Measurements from ENCODE around the gene ATL3. TPM values are rescaled to one million over a fixed set of nuclear protein-coding genes. Genes with fewer than 3 reads are reported as not detected.

The ATL3 gene
- total RNA-seq, 2 experiments from 2014 or later, result 23.2 to 37.9 TPM

GRCh38 chr11:63719987-63720386 lies 48.8 kb upstream of the ATL3 start:
- no peak overlapping the region for H3K4me2 ChIP-seq (ENCODE audit: low read length)
- no peak for DNase-seq (ENCODE audit: low spot score)
- peaks cover 18% of the 10 kb centered on the region; the same call in 1 of the 2 replicates for H3K36me3 ChIP-seq (ENCODE audit: insufficient read depth, low read length)
- H3K9me3 ChIP-seq (ENCODE audit: low read length), result no peaks in the 10 kb centered on the region
- intact Hi-C loops (cut with micrococcal nuclease; ENCODE audit: unreplicated experiment), result no loop called here
- BruUV-seq (replicated peaks), result no TSS peak
- ChIA-PET POLR2A (no interaction called here), CTCF (ENCODE audit: unreplicated experiment) (no interaction called here)
- H3K4me1 ChIP-seq (ENCODE audit: insufficient read depth, low read length, poor library complexity, severe bottlenecking), result no peaks in the 10 kb centered on the region
- H3K4me3 ChIP-seq (ENCODE audit: low read depth, low read length, poor library complexity, severe bottlenecking), result no peak overlapping the region
- no peak for TF ChIP-seq EZH2phosphoT487 (IDR thresholded peaks at IDR 0.05; ENCODE audit: borderline replicate concordance, low read depth, low read length)
- TF ChIP-seq, protein P1, sequence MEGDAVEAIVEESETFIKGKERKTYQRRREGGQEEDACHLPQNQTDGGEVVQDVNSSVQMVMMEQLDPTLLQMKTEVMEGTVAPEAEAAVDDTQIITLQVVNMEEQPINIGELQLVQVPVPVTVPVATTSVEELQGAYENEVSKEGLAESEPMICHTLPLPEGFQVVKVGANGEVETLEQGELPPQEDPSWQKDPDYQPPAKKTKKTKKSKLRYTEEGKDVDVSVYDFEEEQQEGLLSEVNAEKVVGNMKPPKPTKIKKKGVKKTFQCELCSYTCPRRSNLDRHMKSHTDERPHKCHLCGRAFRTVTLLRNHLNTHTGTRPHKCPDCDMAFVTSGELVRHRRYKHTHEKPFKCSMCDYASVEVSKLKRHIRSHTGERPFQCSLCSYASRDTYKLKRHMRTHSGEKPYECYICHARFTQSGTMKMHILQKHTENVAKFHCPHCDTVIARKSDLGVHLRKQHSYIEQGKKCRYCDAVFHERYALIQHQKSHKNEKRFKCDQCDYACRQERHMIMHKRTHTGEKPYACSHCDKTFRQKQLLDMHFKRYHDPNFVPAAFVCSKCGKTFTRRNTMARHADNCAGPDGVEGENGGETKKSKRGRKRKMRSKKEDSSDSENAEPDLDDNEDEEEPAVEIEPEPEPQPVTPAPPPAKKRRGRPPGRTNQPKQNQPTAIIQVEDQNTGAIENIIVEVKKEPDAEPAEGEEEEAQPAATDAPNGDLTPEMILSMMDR (conservative IDR thresholded peaks at IDR 0.05; ENCODE audit: low read length), result no peak
- H3K79me2 ChIP-seq (ENCODE audit: insufficient read depth, low read depth, low read length), result peaks cover 14% of the 10 kb centered on the region; the same call in 1 of the 2 replicates
- no peak overlapping the region for H2AFZ ChIP-seq (ENCODE audit: low read length)
- H4K20me1 ChIP-seq (ENCODE audit: insufficient read depth, low read length), result peaks cover 19% of the 10 kb centered on the region
- H3K27ac ChIP-seq (ENCODE audit: low read depth, low read length, poor library complexity, severe bottlenecking), result no peak overlapping the region
- no peaks in the 10 kb centered on the region for H3K9me2 ChIP-seq (ENCODE audit: insufficient read depth, low read length)

DNA sequence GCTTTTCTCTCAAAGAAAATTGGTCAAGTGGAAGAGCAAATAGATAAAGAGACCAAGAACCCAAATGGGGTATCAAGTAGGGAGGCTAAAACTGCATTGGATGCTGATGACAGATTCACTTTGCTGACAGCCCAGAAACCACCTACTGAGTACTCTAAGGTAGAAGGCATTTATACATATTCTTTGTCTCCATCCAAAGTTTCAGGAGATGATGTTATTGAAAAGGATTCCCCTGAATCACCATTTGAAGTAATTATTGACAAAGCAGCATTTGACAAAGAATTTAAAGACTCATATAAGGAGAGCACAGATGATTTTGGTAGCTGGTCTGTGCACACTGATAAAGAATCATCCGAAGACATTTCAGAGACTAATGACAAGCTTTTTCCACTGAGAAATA lies 47.8 kb upstream of the ATL3 start:
- ChIA-PET CTCF (ENCODE audit: unreplicated experiment) (no interaction called here), POLR2A (no interaction called here)
- no peaks in the 10 kb centered on the region for H3K9me2 ChIP-seq (ENCODE audit: insufficient read depth, low read length)
- H3K36me3 ChIP-seq (ENCODE audit: insufficient read depth, low read length), result peaks cover 19% of the 10 kb centered on the region; the same call in 1 of the 2 replicates
- H3K4me2 ChIP-seq (ENCODE audit: low read length), result no peak overlapping the region
- no peak overlapping the region for H3K27ac ChIP-seq (ENCODE audit: low read depth, low read length, poor library complexity, severe bottlenecking)
- peaks cover 19% of the 10 kb centered on the region for H4K20me1 ChIP-seq (ENCODE audit: insufficient read depth, low read length)
- H2AFZ ChIP-seq (ENCODE audit: low read length), result no peak overlapping the region
- H3K4me3 ChIP-seq (ENCODE audit: low read depth, low read length, poor library complexity, severe bottlenecking), result no peak overlapping the region
- TF ChIP-seq EZH2phosphoT487 (IDR thresholded peaks at IDR 0.05; ENCODE audit: borderline replicate concordance, low read depth, low read length), result no peak
- TF ChIP-seq, protein P1 (conservative IDR thresholded peaks at IDR 0.05; ENCODE audit: low read length), result no peak
- no TSS peak for BruUV-seq (replicated peaks)
- intact Hi-C loops (cut with micrococcal nuclease; ENCODE audit: unreplicated experiment), result no loop called here
- peaks cover 21% of the 10 kb centered on the region for H3K79me2 ChIP-seq (ENCODE audit: insufficient read depth, low read depth, low read length)
- H3K4me1 ChIP-seq (ENCODE audit: insufficient read depth, low read length, poor library complexity, severe bottlenecking), result no peaks in the 10 kb centered on the region
- H3K9me3 ChIP-seq (ENCODE audit: low read length), result no peaks in the 10 kb centered on the region
- DNase-seq (ENCODE audit: low spot score), result no peak

GRCh38 chr11:63716046-63716445 lies 44.9 kb upstream of the ATL3 start:
- no TSS peak for BruUV-seq (replicated peaks)
- TF ChIP-seq, protein P1 (conservative IDR thresholded peaks at IDR 0.05; ENCODE audit: low read length), result no peak
- no peak for TF ChIP-seq EZH2phosphoT487 (IDR thresholded peaks at IDR 0.05; ENCODE audit: borderline replicate concordance, low read depth, low read length)

More at GRCh38 chr11:63716046-63716445, 44.9 kb upstream of the ATL3 start:
- H3K36me3 ChIP-seq (ENCODE audit: insufficient read depth, low read length), result peaks cover 22% of the 10 kb centered on the region; the same call in 1 of the 2 replicates
- H3K4me2 ChIP-seq (ENCODE audit: low read length), result no peak overlapping the region
- DNase-seq (ENCODE audit: low spot score), result no peak
- peaks cover 14% of the 10 kb centered on the region; the same call in 1 of the 2 replicates for H4K20me1 ChIP-seq (ENCODE audit: insufficient read depth, low read length)
- no peaks in the 10 kb centered on the region for H3K9me2 ChIP-seq (ENCODE audit: insufficient read depth, low read length)
- no peak overlapping the region for H3K4me3 ChIP-seq (ENCODE audit: low read depth, low read length, poor library complexity, severe bottlenecking)
- no peaks in the 10 kb centered on the region for H3K4me1 ChIP-seq (ENCODE audit: insufficient read depth, low read length, poor library complexity, severe bottlenecking)
- ChIA-PET POLR2A (interaction anchor here (0.5 to 1.3 kb wide), 5 partner anchors 9 to 16 kb away, joined by 3 to 4 read pairs (median 3); no protein-coding TSS in a partner anchor), CTCF (ENCODE audit: unreplicated experiment) (no interaction called here)
- no peak overlapping the region for H2AFZ ChIP-seq (ENCODE audit: low read length)
- intact Hi-C loops (cut with micrococcal nuclease; ENCODE audit: unreplicated experiment), result no loop called here
- no peaks in the 10 kb centered on the region for H3K9me3 ChIP-seq (ENCODE audit: low read length)
- H3K27ac ChIP-seq (ENCODE audit: low read depth, low read length, poor library complexity, severe bottlenecking), result no peak overlapping the region
- peaks cover 16% of the 10 kb centered on the region; the same call in 1 of the 2 replicates for H3K79me2 ChIP-seq (ENCODE audit: insufficient read depth, low read depth, low read length)
